Measurements from ENCODE around the gene DUSP9.

DUSP9 gene

GRCh38 chrX:153642655-153643430, 4.2 kb upstream of the DUSP9 start:
- no peak for TF ChIP-seq CTCF (IDR thresholded peaks at IDR 0.05; ENCODE audit: borderline replicate concordance, control extremely low read depth, extremely low read depth, insufficient read depth, missing control alignments)
- in situ Hi-C loops (cut with MboI; ENCODE audit: low sequenced_read_pairs, unreplicated experiment): no loop called here
- DNase-seq (ENCODE audit: low spot score): no peak

GRCh38 chrX:153643431-153644351, 3.3 kb upstream of the DUSP9 start:
- peak; percentile 66 for DNase-seq (ENCODE audit: low spot score)
- TF ChIP-seq CTCF (IDR thresholded peaks at IDR 0.05; ENCODE audit: borderline replicate concordance, control extremely low read depth, extremely low read depth, insufficient read depth, missing control alignments): no peak
- in situ Hi-C loops (cut with MboI; ENCODE audit: low sequenced_read_pairs, unreplicated experiment): no loop called here

- in situ Hi-C loops (cut with MboI; ENCODE audit: low sequenced_read_pairs, unreplicated experiment): no loop called here
- no peak for TF ChIP-seq CTCF (IDR thresholded peaks at IDR 0.05; ENCODE audit: borderline replicate concordance, control extremely low read depth, extremely low read depth, insufficient read depth, missing control alignments)
- no peak for DNase-seq (ENCODE audit: low spot score)
Observed at GRCh38 chrX:153644356-153645125, 2.5 kb upstream of the DUSP9 start.

GRCh38 chrX:153645151-153645550, 1.9 kb upstream of the DUSP9 start:
- DNase-seq (ENCODE audit: low spot score): no peak
- in situ Hi-C loops (cut with MboI; ENCODE audit: low sequenced_read_pairs, unreplicated experiment): no loop called here

GRCh38 chrX:153645921-153646488, 998 bp upstream of the DUSP9 start:
- no peak for TF ChIP-seq CTCF (IDR thresholded peaks at IDR 0.05; ENCODE audit: borderline replicate concordance, control extremely low read depth, extremely low read depth, insufficient read depth, missing control alignments)
- in situ Hi-C loops (cut with MboI; ENCODE audit: low sequenced_read_pairs, unreplicated experiment): no loop called here
- DNase-seq (ENCODE audit: low spot score): no peak

More at GRCh38 chrX:153645151-153645550, 1.9 kb upstream of the DUSP9 start:
- no peak for TF ChIP-seq CTCF (IDR thresholded peaks at IDR 0.05; ENCODE audit: borderline replicate concordance, control extremely low read depth, extremely low read depth, insufficient read depth, missing control alignments)

Data from GM13976 (cell line).